Measurements from ENCODE around the gene TBRG4.

Gene TBRG4

DNA sequence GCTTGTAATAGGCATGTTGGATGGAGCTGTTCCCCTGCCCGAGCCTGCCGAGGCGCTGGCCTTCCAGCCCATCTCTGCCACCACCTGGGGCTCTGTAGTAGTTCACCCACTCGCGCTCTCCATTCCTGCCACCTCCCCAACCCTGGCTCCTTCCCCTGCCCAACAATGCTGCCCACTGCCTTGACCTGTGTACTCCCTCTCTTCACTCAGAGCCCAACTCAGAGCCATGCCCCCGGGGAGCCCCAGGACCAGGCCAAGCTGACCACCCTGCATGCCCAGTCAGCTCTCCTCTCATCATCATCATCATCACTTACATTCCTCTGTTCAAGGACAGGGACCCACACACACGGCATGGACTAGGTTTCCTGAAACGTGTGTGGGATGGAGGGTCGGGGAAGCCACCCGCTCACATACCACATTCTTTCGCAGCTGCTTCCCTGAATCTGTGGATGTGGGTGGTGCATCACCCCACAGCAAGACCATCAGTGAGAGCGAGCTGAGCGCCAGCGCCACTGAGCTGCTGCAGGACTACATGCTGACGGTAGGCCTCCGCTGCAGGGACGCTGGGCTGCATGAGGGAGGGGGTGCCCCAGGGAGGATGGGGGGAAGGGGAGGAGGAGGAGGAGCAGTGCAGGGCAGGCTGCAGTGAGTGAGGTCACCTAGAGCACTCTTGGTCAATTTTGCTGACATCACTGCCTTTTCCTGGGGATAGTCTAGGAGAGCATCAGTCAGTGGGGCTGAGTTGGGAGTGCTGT, 38.3 kb downstream of the TBRG4 start:
- DNase-seq, result no peak

DNA sequence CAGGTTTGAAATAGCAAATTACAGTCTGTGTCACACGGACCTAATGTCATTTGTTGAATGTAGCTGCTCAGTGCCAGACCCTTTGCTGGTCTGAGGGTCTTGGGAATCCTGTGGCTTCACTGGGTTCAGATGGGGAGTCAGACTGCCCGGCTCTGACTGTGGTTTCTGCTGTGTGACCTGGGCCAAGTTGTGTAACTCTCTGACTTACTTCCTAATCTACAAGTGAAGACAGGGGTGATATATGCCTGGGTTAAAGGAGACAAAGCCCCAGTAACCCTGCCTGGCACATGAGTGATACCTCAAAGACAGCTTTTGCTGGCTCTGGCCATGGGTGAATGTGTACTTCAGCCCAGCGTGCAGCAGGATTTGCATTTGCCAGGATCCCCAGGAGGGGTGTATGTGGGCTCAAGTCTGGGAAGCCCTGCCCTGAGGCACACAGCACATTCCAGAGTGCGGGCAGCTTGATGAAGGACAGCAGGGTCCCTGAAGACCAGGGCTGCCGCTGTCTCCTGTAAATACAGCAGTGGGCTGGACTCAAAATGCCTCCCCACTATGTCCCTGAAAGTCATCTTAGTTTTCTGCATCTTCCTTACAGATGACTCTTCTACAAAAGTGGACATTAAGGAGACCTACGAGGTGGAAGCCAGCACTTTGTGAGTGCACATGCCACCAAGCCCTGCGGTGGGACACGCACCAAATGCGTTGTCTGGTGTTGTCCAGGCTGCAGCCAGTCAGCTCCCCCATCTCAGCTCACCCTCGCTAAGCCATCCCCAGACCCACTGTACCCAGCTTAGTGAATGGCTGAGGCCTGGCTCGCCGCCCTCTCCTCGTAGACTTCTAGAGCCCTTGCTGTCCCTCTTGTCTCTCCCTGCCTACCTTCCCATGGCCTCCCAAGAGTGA, 39.1 kb downstream of the TBRG4 start:
- no peak for DNase-seq

DNA sequence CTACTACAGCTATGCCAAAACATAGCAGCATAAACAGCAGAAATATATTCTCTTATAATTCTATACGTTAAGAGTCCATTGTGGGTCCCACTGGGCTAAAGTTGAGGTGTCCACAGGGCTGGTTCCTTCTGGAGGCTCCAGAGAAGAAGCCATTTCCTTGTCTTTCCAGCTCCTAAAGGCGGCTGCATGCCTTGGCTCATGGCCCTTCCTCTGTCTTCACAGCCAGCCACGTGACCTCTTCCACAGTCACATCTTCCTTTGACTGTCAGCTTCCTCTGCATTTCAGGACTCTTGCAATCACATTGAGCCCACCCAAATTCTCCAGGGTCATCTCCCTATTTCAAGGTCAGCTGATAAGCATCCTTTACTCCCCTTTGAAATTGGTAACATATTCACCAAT, 40.0 kb downstream of the TBRG4 start:
- DNase-seq, result no peak

DNA sequence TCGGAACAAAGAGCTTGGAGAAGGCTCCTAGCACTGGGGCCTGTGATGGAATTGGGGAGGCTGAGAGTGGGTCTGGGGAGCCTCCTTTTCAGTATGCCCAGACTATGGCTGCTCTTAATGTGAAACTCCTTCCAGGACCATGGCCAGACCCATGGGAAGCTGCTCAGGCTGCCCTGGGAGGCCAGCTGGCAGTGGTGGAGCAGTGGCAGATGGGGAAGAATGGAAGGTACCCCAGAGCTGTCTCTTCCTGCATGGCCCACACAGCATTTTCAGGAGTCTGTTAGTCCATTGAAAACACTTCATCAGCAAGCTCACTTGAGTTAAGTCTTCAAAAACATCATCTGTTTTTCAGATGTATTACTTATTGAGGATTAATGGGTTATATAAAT, 41.2 kb downstream of the TBRG4 start:
- DNase-seq, result no peak

DNA sequence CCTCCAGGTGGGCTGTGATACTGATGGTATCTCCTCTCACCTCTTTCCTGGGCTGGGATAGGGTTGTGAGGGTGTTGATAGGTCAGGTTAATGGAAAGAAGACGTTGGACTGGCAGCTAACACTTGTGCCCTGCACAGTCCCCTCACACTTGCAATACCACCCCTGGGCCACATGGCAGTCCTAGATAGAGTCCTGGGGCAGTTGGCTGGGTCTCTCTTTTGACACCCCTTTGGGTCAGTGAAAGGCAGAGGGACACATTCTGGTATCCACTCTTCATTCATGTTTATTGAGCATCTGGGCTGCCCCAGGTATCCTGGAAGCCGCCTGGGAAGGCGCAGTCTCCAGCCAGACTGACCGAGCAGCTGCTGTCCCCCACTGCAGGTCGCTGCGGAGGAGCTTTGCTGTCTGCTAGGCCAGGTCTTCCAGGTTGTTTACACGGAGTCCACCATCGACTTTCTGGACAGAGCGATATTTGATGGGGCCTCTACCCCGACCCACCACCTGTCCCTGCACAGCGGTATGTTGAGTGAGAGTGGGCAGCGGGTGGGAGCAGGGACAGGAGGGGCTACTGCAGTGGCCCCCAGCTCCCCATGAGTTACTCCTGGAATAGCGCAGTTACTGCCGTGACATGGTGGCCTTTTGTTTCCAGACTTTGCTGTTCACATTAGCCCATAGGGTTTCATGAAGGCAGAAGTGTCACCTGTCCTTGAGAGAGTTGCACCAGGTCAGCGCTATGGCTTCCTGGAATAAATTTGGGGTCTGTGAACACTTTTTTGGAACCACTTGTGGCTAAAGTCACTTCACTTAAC, 41.8 kb downstream of the TBRG4 start:
- no peak for DNase-seq

DNA sequence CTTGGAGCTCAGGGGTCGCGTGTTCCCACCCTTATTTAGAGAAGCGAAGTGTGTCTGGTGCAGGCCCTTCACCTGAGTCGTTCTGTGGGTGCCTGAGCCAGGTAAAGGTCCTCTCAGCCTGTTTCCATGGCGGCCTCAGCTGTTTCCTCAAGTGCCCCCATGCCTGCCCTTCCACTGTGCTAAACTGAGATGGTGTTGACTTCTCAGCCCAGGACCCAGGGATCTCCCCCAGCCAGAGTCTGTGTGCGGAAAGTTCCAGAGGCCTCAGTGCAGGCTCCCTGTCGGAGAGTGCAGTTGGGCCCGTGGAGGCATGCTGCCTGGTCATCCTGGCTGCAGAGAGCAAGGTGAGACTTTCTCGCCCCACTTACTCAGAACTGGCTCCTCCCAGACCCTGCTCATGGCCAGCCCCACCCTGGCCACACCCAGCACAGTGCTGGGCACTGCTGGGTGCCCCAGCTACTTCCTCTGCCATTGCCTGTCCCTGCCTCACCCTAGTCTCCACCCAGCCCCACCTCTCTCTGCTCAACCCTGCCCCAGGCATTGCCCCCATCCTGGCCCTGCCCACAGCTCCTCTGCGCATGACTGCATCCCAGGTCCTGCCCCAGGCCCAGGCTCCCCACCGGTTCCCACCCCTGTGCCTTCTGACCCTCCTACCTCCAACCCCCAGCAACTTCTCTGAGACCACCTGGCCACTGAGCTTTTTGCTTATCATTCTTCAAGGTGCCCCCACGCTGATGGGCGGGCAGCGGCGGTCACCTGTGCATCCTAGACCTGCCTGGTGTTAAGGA, 43.1 kb downstream of the TBRG4 start:
- DNase-seq, result no peak

DNA sequence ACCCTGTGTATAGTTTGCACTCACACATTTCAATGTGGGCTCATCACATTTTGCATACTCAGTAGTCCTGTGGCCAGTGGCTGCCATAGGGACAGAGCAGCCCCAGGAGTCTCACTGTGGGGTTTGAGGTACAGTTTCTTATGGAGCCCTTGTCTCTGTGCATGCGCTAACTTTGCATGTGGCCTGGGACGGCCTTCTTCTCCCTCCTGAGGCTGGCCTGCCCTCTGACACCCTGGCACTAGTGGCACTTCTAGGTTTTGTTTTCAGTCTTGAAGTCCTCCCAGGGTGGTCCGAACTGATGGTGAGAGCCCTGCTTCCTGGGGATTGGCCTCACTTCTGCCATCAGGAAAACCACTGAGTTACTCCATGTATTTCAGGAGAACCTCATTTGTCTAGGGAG, 43.9 kb downstream of the TBRG4 start:
- DNase-seq, result no peak

DNA sequence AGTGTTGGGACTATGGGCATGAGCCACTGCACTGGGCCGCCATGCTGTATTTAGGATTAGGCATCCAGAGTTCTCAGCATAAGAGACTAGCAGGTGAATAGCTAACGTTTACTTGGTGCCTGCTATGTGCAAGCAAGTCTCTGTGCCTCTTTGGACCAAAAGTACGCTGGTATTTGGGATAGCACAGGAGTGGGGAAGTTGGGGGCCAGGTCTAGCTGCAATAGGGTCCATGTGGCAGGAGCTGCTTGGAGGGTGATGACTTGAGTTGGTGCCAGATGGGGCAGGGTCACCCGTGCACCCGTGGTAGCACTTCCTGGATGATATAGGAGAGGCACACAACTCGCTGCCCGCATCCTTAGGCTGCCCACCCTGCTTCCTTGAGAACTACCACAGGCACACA, 45.1 kb downstream of the TBRG4 start:
- DNase-seq, result no peak

DNA sequence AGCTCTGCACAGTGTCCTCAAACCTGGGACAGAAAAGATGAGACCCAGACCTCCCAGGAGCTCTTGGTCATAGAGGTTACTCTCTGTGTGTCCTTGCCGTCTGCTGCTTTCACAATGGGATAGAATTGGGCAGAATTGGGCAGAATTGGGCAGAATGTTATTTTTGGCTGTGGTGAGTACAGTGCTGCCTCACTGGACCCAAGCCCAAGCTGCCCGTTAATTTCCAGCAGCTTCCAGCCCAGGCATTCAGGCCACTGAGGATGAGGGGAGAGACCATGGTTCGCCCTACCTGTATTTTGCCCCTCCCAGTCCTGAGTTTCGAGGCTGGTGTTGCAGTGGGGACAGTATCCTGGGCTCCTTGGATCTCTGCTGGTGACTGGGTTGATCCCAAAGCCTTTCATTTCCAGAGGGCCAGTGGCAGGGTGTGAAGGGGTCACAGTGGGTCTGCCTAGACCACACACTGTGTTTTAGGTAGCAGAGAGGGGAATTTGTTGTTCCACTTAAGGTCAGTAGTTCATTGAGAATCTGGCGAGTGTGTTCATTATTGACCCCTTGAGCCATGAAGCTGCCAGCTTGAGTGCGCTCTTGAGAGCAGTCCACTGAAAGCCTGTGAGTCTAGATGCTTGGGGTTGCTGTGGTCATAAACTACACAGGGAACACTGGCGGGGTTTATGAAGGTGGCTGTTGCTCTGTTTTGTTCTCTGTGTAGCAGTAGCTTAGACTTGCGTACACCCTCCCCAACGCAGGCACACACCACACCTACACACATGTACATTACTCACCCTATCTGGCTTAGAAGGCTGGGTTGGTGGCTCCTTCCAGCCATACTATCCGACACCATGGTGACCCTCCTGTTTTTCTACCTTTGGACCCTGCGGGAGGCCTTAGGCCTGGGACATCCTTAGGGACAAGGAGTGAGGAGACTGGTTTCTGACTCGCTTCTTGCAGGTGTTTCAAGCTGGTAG, 46.2 kb downstream of the TBRG4 start:
- no peak for DNase-seq

DNA sequence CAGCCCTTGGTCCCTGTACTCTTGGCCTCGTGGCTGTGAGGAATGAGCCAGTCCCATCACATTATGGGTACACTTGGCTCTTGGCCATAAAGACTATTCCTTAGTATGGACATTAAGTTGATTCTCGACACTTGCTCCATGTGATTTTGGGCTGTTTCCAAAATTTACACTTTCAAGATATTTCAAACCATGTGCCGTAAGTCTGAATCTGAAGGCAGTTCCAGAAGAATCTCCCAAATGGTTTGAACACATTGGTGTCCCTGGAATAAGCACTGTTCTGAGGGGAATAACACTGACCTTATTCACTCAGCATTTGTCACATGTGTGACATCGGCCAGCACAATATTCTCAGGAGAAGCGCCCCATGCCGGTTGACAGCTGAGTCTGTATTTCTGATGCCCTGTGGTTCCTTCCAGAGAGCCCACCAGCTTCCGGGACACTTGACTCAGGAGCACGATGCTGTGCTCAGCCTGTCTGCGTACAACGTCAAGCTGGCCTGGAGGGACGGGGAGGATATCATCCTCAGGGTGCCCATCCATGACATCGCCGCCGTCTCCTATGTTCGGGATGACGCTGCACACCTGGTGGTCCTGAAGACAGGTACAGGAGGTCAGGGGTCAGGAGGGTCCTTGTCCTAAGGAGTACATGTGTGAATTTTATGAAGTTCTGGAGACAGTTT, 47.3 kb downstream of the TBRG4 start:
- no peak for DNase-seq

DNA sequence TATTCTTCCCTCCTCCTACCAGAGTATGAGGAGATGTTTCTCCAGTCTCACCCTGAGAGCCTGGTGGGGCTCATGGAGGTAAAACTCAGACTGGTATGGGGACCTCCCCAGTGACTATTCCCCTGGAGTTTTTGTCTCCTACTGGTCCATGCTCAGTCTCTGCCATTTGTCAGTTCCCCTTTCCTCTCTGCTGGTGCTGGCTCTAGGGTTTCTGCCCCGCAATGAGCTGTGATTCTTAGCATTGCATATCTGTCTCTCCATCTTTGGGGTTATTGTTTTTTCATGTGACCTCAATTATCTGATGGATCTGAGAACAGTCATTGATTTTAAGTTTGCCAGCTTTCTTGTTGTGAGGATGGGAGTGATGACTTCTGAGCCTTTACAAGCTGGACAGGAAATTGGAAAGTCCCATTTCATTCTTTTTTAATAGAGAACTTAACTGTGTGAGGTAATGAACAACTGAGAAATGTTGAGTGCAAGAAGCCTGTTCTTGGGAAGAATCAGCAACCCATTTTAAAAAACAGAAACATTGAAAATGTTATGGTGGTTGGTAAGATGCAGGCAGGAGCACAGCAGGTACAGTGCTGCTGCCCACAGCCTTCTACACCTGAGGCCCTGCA, 49.6 kb downstream of the TBRG4 start:
- DNase-seq, result no peak

DNA sequence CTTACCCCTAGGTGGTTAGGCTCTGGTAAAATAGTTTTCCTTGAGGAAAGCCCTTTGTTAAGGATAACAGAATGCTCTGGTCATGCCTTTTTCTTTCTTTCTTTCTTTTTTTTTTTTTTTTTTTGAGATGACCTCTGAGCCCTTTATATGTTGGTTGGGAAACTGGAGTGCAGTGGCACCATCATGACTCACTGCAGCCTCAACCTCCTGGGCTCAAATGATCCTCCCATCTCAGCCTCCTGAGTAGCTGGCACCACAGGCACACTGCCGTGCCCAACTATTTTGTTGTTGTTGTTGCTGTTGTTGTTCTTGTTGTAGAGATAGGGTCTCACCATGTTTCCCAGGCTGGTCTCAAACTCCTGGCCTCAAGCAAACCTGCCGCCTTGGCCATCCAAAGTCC, 50.1 kb downstream of the TBRG4 start:
- DNase-seq, result no peak

DNA sequence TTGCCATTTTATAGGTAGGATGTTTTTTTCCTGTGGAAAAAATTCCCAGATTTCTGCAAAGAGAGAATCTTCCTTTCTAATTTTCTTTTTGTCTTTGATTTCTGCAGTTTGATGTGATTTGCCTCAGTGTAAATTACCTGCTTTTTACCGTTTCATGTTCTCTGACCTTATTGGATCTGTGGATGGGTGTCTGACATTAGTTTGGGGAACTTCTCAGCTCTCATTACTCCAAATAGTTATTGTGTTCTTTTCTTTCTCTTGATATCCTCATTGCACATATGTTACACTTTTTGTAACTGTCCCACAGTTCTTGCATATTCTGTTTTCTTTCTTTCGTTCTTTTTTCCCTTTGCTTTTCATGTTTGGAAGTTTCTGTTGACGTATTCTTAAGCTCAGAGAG, 51.2 kb downstream of the TBRG4 start:
- DNase-seq, result no peak

DNA sequence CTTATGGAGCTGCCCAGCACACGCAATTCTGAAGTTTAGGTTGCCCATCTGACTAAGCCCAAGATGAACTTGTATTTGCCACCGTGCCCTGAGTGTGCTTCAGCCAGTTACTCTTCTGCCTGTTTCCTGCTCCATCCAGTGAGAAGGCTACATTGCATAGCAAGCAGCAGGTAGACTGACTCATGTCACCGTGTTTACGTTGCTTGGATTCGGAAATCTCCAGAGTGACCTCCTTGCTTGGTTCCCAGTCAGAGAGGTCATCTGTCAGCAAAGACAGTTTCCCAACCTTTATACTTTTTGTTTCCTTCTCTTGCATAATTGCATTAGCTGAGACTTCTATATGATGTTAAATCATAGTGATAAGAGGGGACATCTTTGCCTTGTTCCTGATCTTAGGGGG, 53.6 kb downstream of the TBRG4 start:
- DNase-seq, result no peak

DNA sequence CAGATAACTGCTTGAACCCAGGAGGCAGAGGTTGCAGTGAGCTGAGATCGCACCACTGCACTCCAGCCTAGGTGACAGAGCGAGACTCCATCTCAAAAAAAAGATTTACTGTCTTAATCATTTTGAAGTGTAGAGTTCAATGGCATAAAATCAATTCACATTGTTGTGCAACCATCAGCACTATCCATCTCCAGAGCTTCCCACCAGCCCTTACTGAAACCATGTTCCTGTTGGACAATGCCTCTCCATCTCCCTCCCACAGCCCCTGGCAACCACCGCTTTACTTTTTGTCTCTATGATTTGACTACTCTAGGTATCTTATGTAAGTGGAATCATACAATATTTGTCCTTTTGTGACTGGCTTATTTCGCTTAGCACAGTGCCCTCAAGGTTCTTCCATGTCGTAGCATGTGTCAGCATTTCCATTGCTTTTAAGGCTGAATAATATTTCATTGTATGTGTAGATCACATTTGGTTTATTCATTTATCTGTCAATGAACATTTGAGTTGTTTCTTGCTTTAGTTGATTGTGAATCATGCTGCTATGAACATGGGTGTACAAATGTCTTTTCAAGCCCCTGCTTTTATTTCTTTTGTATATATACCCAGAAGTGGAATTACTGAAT, 55.8 kb downstream of the TBRG4 start:
- DNase-seq, result no peak

DNA sequence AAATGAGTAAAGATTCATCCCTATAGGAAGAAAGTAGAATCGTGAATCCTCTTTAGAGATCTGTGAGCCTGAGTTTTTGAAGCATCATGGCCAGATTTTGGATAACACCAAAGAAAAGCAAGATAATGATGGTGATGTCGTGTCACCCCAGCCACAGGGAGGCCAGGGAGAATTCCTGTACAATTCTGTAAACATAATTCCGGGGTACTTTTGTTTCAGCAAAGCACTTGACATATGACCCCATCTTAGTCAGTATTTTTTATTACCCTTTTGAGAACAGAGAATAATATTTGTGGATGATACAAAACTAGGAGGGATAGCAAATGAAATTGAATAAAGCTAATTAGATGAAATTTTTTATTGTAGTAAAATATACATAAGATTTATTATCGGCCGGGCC, 56.5 kb downstream of the TBRG4 start:
- no peak for DNase-seq

DNA sequence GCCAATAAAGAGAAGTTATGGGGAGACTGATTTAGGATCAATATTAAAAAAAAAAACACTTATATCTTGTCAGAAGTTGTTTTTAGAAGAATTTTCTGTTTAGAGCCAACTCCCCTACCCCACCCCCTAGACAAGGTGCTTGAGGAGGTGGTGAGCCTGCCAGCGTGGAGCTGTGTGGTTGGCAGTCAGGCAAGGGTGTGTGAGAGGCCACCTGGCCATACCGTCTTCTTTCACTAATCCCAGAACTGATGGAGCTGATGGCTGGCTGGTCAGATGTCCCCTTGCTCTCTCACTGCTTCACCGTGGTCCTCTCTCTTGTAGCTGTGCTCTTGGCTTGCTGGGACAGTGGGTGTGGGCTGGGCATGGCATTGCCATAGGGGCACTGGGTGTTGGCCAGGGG, 57.1 kb downstream of the TBRG4 start:
- no peak for DNase-seq

DNA sequence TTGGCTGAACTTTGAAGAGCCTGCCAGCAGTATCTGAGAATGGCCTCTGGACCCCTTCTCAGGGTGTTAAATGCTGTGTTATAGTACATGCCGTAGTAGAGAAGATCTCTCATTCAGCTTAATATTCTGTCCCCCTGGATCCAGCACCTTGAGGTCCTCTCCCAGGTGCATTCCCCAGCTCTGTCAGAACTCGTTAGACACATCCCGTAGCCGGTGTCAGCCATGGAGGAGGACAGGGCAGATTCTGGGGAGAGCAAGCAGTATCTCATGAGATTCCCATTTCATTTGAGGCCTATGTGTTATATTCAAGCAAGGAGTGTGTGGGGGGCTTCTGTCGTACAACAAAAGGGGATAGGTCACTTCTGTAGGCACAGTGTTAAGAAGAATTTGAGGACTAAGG, 57.6 kb downstream of the TBRG4 start:
- no peak for DNase-seq

DNA sequence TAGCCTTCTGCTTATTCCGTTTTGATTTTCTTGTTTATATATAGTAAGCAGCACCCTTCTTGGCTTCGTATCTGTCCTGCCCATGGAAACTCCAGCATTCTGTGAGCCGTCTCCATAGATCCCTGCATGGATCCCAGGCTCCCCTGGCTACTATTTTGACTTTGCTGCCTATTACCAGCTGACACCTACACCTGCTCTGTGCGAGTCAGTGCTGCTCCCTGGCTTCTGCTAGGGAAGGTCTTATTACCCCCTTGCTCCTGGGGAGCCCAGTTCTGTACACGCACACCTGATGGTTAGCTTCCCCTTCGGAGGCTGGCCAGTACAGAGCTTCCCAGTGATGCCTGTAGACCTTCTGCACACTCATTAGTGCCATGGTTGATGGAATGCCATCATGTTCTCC, 58.1 kb downstream of the TBRG4 start:
- DNase-seq, result no peak

DNA sequence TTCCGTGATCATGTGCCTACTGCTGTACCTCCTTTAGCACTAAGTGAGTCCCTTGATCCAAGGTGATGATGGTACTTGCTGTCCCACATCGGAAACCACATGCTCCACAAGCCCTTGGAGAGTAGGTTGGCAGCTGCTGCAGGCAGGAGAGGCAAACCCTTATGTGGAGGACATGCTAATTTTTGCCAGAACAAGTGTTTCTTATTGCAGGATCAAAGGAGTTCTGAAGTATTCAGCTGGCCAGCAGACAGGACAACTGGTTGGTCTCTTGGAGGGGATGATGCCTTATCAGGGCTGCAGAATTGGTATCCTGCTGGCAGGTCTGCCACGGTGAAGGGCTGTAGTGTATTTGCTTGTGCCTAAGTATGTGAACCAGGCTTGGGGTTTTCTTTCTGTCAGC, 59.5 kb downstream of the TBRG4 start:
- no peak for DNase-seq
